Activated naive CD4-positive, alpha-beta T cell treated with anti-CD3 and anti-CD28 coated beads for 36 hours (primary cell): ENCODE data around the gene RINT1. TPM values are rescaled to one million over a fixed set of nuclear protein-coding genes. Genes with fewer than 3 reads are reported as not detected.
A peak's percentile ranks its signal among the peaks of the same experiment; 100 is the strongest.
"Not testable (repeated sequence)": the region's sequence is repeated elsewhere in the genome, so short reads cannot be mapped to it uniquely, and the experiment has no call there.

Experiments used
- CTCF ChIA-PET: fragments of 350-600 bp; sonication (Branson Sonifier 250); formaldehyde crosslinking; loops from one replicate; lab custom pipeline; 2021; ENCODE audit warnings: antibody characterized with exemption; lab: Charles Lee
- DNase-seq: peaks from one replicate; pipeline ENCODE4 v3.0.0-alpha.2; 2020
- H3K27ac Mint-ChIP-seq: one replicate; pipeline ENCODE4 v1.8.0; 2021; ENCODE audit warnings: mild to moderate bottlenecking, mixed read lengths
- H3K27me3 Mint-ChIP-seq: one replicate; pipeline ENCODE4 v1.8.0; 2021; ENCODE audit warnings: low read depth, mixed read lengths
- H3K36me3 Mint-ChIP-seq: one replicate; pipeline ENCODE4 v1.8.0; 2021; ENCODE audit warnings: low read depth, mixed read lengths
- H3K4me1 Mint-ChIP-seq: one replicate; pipeline ENCODE4 v1.8.0; 2021; ENCODE audit warnings: low read depth, mixed read lengths
- H3K4me3 Mint-ChIP-seq: one replicate; pipeline ENCODE4 v1.8.0; 2021; ENCODE audit warnings: mild to moderate bottlenecking, moderate library complexity, mixed read lengths
- H3K9me3 Mint-ChIP-seq: one replicate; pipeline ENCODE4 v1.8.0; 2021; ENCODE audit warnings: mixed read lengths
- intact Hi-C: fragments of 100-400 bp; cut with micrococcal nuclease; formaldehyde crosslinking; loops from one replicate; pipeline ENCODE4 v1.15.1; 2023
- total RNA-seq, 2 experiments: library from RNA; stranded (reverse); gene quantifications; one replicate each; pipeline ENCODE4 v1.2.3, GENCODE V29; 2021

Gene RINT1
- total RNA-seq, 2 experiments from 2014 or later = 22.1 to 25.2 TPM

GRCh38 chr7:105587909-105588635, 56.1 kb downstream of the RINT1 start:
- Mint-ChIP-seq H3K4me3 (no peak overlapping the region), H3K36me3 (no peaks in the 10 kb centered on the region), H3K9me3 (peaks cover 3% of the 10 kb centered on the region), H3K27me3 (no peaks in the 10 kb centered on the region), H3K27ac (no peak overlapping the region), H3K4me1 (peaks cover 4% of the 10 kb centered on the region)
- CTCF ChIA-PET = interaction anchor here (0.9 kb wide), 1 partner anchor 21 kb away, joined by 4 read pairs; no protein-coding TSS in a partner anchor
- no peak for DNase-seq
- intact Hi-C loops = loop anchor here (2.0 to 5.0 kb wide), 2 partner anchors 455 to 706 kb away; no protein-coding TSS in a partner anchor

- Mint-ChIP-seq H3K27me3 (no peaks in the 10 kb centered on the region), H3K4me3 (no peak overlapping the region), H3K4me1 (peaks cover 4% of the 10 kb centered on the region), H3K36me3 (no peaks in the 10 kb centered on the region), H3K27ac (no peak overlapping the region), H3K9me3 (no peaks in the 10 kb centered on the region)
- peak; percentile 82 for DNase-seq
- CTCF ChIA-PET = interaction anchor here (0.6 to 1.8 kb wide), 8 partner anchors 14 to 706 kb away, joined by 3 to 6 read pairs (median 4); no protein-coding TSS in a partner anchor
- intact Hi-C loops = loop anchor here (1.0 to 5.0 kb wide), 7 partner anchors 57 to 707 kb away; partner anchors contain the start of gene RINT1
Measured at GRCh38 chr7:105589356-105590077, 57.5 kb downstream of the RINT1 start.

GRCh38 chr7:105590793-105591192, 58.8 kb downstream of the RINT1 start:
- intact Hi-C loops = no loop called here
- no peak for DNase-seq
- H3K36me3 Mint-ChIP-seq = no peaks in the 10 kb centered on the region
- CTCF ChIA-PET = no interaction called here
- no peak overlapping the region for H3K4me3 Mint-ChIP-seq
- H3K27ac Mint-ChIP-seq = no peak overlapping the region
- H3K27me3 Mint-ChIP-seq = no peaks in the 10 kb centered on the region
- peaks cover 4% of the 10 kb centered on the region for H3K4me1 Mint-ChIP-seq
- H3K9me3 Mint-ChIP-seq = no peaks in the 10 kb centered on the region

GRCh38 chr7:105591522-105591921, 59.5 kb downstream of the RINT1 start:
- DNase-seq = no peak
- intact Hi-C loops = no loop called here
- Mint-ChIP-seq H3K4me3 (no peak overlapping the region), H3K9me3 (no peaks in the 10 kb centered on the region), H3K27me3 (no peaks in the 10 kb centered on the region), H3K4me1 (peaks cover 4% of the 10 kb centered on the region), H3K36me3 (no peaks in the 10 kb centered on the region), H3K27ac (no peak overlapping the region)
- CTCF ChIA-PET = no interaction called here

GRCh38 chr7:105594034-105594433, 62.0 kb downstream of the RINT1 start:
- CTCF ChIA-PET = interaction anchor here (0.6 to 0.9 kb wide), 2 partner anchors 62 to 214 kb away, joined by 3 to 5 read pairs; no protein-coding TSS in a partner anchor
- intact Hi-C loops = no loop called here
- Mint-ChIP-seq H3K27ac (no peak overlapping the region), H3K4me1 (peaks cover 4% of the 10 kb centered on the region), H3K9me3 (no peaks in the 10 kb centered on the region), H3K4me3 (no peak overlapping the region), H3K36me3 (no peaks in the 10 kb centered on the region), H3K27me3 (no peaks in the 10 kb centered on the region)
- DNase-seq = no peak

- Mint-ChIP-seq H3K27me3 (no peaks in the 10 kb centered on the region), H3K4me1 (no peaks in the 10 kb centered on the region), H3K36me3 (no peaks in the 10 kb centered on the region), H3K4me3 (no peak overlapping the region), H3K27ac (no peak overlapping the region), H3K9me3 (no peaks in the 10 kb centered on the region)
- intact Hi-C loops = no loop called here
- no peak for DNase-seq
- CTCF ChIA-PET = no interaction called here
Measured at GRCh38 chr7:105596866-105597265, 64.9 kb downstream of the RINT1 start.

GRCh38 chr7:105599080-105599479, 67.1 kb downstream of the RINT1 start:
- DNase-seq, H3K9me3 Mint-ChIP-seq, H3K36me3 Mint-ChIP-seq, CTCF ChIA-PET, H3K27me3 Mint-ChIP-seq, intact Hi-C loops, H3K4me3 Mint-ChIP-seq, H3K4me1 Mint-ChIP-seq, H3K27ac Mint-ChIP-seq: not testable (repeated sequence)

- no peak overlapping the region for H3K27ac Mint-ChIP-seq
- no peak overlapping the region for H3K4me3 Mint-ChIP-seq
- no peaks in the 10 kb centered on the region for H3K4me1 Mint-ChIP-seq
- no peaks in the 10 kb centered on the region for H3K27me3 Mint-ChIP-seq
- intact Hi-C loops = no loop called here
- DNase-seq = no peak
- CTCF ChIA-PET = no interaction called here
- no peaks in the 10 kb centered on the region for H3K9me3 Mint-ChIP-seq
- H3K36me3 Mint-ChIP-seq = no peaks in the 10 kb centered on the region
Measured at GRCh38 chr7:105599551-105599950, 67.5 kb downstream of the RINT1 start.

GRCh38 chr7:105600720-105601550, 68.9 kb downstream of the RINT1 start:
- H3K4me3 Mint-ChIP-seq = no peak overlapping the region
- H3K4me1 Mint-ChIP-seq = no peaks in the 10 kb centered on the region
- CTCF ChIA-PET = no interaction called here
- no peaks in the 10 kb centered on the region for H3K27me3 Mint-ChIP-seq
- H3K27ac Mint-ChIP-seq = no peak overlapping the region
- H3K36me3 Mint-ChIP-seq = peaks cover 1% of the 10 kb centered on the region
- H3K9me3 Mint-ChIP-seq = no peaks in the 10 kb centered on the region
- no peak for DNase-seq
- intact Hi-C loops = no loop called here

- Mint-ChIP-seq H3K27ac (no peak overlapping the region), H3K36me3 (peaks cover 1% of the 10 kb centered on the region), H3K4me3 (no peak overlapping the region), H3K27me3 (no peaks in the 10 kb centered on the region), H3K9me3 (no peaks in the 10 kb centered on the region), H3K4me1 (no peaks in the 10 kb centered on the region)
- no peak for DNase-seq
- CTCF ChIA-PET = interaction anchor here (0.6 to 1.3 kb wide), 4 partner anchors 14 to 793 kb away, joined by 3 to 5 read pairs (median 4); no protein-coding TSS in a partner anchor
- intact Hi-C loops = no loop called here
Measured at GRCh38 chr7:105602325-105603305, 70.6 kb downstream of the RINT1 start.

GRCh38 chr7:105610165-105610930, 78.3 kb downstream of the RINT1 start:
- H3K9me3 Mint-ChIP-seq = no peaks in the 10 kb centered on the region
- H3K36me3 Mint-ChIP-seq = peaks cover 8% of the 10 kb centered on the region
- CTCF ChIA-PET = no interaction called here
- H3K4me1 Mint-ChIP-seq = no peaks in the 10 kb centered on the region
- intact Hi-C loops = no loop called here
- DNase-seq = no peak
- H3K4me3 Mint-ChIP-seq = no peak overlapping the region
- no peaks in the 10 kb centered on the region for H3K27me3 Mint-ChIP-seq
- no peak overlapping the region for H3K27ac Mint-ChIP-seq
